Nephron (organoid): ENCODE data around the gene SLC1A2.

Experiments used
- H3K27ac Mint-ChIP-seq, 3 experiments: 2 replicates each; pipeline ENCODE4 v1.8.0; 2020; ENCODE audit warnings: mixed read lengths in 3 of 3, mild to moderate bottlenecking in 2 of 3, moderate library complexity in 1 of 3
- H3K27me3 Mint-ChIP-seq: 2 replicates; pipeline ENCODE4 v1.8.0; 2021; ENCODE audit warnings: low read depth, mild to moderate bottlenecking, moderate library complexity, mixed read lengths
- H3K36me3 Mint-ChIP-seq: 2 replicates; pipeline ENCODE4 v1.8.0; 2020; ENCODE audit warnings: low read depth, mixed read lengths
- H3K4me1 Mint-ChIP-seq: 2 replicates; pipeline ENCODE4 v1.8.0; 2020; ENCODE audit warnings: mixed read lengths
- H3K4me3 Mint-ChIP-seq, 3 experiments: 2 replicates each; pipeline ENCODE4 v1.8.0; 2020; ENCODE audit warnings: mild to moderate bottlenecking in 3 of 3, mixed read lengths in 3 of 3, moderate library complexity in 2 of 3
- H3K9me3 Mint-ChIP-seq: 2 replicates; pipeline ENCODE4 v1.8.0; 2020; ENCODE audit warnings: mixed read lengths
- TF ChIP-seq, protein P1 (sequence below), 3 experiments: fragments of 200-600 bp; sonication (generic); IDR thresholded peaks; one replicate each; pipeline ENCODE4 v1.5.0; 2021; ENCODE audit warnings: antibody characterized with exemption in 3 of 3; ENCODE audit not compliant: unreplicated experiment in 3 of 3

SLC1A2 gene

DNA sequence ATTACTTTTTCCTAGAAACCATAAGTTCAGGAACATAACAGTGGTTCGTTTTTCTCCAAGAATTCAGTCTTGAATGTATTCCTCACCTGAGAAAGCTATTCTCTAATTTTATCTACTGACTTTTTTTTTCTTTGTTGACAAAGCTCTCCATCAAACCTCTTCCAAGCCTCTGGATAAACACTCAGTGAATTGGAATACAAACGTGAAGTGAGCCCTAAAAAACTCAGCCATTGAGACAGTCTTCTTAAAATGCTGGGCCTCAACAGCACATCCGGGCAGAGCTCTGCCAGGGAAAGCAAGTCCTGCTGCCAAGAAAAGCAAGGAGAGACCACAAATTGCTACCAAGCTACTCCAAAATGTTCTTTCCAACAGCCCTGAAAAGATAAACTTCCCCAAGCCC, 7.7 kb upstream of the SLC1A2 start:
- H3K27me3 Mint-ChIP-seq, result peaks cover 47% of the 10 kb centered on the region

DNA sequence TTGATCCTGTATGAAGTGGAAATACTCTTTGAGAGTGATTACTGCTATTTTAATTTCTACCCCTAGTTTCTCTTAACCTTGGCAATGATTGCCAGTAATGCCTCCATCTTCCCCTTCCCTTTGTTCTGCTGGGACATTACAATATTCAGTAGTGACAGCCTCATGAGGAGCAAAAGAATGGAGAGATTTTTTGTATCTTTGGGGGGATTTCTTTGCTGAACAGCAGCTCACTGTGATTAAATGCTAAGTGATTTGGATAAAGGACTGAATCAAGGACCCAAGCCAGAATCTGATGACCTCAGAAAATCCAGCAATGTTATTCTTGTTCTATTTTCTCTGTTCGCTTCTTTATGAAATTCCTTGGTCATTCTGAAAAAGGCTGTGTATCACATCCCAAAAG, 7.0 kb upstream of the SLC1A2 start:
- Mint-ChIP-seq H3K4me1 (peaks cover 50% of the 10 kb centered on the region), H3K27ac (no peak overlapping the region), H3K27me3 (peaks cover 54% of the 10 kb centered on the region), H3K4me3 (no peak overlapping the region), H3K36me3 (peaks cover 2% of the 10 kb centered on the region), H3K9me3 (no peaks in the 10 kb centered on the region)
- TF ChIP-seq, protein P1, sequence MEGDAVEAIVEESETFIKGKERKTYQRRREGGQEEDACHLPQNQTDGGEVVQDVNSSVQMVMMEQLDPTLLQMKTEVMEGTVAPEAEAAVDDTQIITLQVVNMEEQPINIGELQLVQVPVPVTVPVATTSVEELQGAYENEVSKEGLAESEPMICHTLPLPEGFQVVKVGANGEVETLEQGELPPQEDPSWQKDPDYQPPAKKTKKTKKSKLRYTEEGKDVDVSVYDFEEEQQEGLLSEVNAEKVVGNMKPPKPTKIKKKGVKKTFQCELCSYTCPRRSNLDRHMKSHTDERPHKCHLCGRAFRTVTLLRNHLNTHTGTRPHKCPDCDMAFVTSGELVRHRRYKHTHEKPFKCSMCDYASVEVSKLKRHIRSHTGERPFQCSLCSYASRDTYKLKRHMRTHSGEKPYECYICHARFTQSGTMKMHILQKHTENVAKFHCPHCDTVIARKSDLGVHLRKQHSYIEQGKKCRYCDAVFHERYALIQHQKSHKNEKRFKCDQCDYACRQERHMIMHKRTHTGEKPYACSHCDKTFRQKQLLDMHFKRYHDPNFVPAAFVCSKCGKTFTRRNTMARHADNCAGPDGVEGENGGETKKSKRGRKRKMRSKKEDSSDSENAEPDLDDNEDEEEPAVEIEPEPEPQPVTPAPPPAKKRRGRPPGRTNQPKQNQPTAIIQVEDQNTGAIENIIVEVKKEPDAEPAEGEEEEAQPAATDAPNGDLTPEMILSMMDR (IDR thresholded peaks at IDR 0.05; ENCODE audit: unreplicated experiment in 3 of 3), result no peak

More for the DNA sequence above, 7.7 kb upstream of the SLC1A2 start:
- Mint-ChIP-seq H3K27ac (peak overlapping the region in 2 of 3 experiments; percentile 55 to 60), H3K9me3 (no peaks in the 10 kb centered on the region), H3K4me3 (no peak overlapping the region), H3K36me3 (peaks cover 8% of the 10 kb centered on the region), H3K4me1 (peaks cover 49% of the 10 kb centered on the region)
- TF ChIP-seq, protein P1 (IDR thresholded peaks at IDR 0.05; ENCODE audit: unreplicated experiment in 3 of 3), result no peak

DNA sequence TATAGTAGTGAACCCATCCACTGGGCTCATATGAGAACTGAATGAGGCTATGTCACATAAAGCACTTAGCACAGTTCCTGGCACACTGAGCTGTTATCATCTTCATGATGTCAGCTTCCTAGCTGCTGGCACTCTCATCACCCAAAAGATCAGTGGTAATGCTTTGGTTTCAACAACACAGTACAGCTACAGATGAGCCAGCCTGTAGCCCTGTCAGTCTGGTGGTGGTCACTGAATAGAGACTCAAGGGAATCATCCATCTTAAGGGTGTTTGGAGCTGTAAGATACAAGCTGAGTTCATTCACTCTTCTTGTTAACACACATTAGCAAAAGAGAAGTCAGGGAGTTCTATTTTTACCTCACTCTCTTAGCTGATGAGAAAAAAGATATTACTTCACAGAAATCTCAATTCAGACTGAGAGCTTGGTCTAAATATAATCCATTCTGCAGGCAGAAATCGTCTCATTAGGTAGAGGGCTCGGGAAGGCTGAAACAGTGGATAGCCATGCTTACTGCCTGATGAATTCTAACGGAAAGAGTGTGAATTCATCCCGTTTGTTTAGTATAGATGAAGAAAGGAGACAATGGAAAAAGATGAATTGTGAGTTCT, 6.3 kb upstream of the SLC1A2 start:
- Mint-ChIP-seq H3K4me1 (peaks cover 55% of the 10 kb centered on the region), H3K36me3 (no peaks in the 10 kb centered on the region), H3K4me3 (no peak overlapping the region), H3K27me3 (peaks cover 60% of the 10 kb centered on the region), H3K9me3 (no peaks in the 10 kb centered on the region), H3K27ac (no peak overlapping the region)
- TF ChIP-seq, protein P1 (IDR thresholded peaks at IDR 0.05; ENCODE audit: unreplicated experiment in 3 of 3), result no peak

DNA sequence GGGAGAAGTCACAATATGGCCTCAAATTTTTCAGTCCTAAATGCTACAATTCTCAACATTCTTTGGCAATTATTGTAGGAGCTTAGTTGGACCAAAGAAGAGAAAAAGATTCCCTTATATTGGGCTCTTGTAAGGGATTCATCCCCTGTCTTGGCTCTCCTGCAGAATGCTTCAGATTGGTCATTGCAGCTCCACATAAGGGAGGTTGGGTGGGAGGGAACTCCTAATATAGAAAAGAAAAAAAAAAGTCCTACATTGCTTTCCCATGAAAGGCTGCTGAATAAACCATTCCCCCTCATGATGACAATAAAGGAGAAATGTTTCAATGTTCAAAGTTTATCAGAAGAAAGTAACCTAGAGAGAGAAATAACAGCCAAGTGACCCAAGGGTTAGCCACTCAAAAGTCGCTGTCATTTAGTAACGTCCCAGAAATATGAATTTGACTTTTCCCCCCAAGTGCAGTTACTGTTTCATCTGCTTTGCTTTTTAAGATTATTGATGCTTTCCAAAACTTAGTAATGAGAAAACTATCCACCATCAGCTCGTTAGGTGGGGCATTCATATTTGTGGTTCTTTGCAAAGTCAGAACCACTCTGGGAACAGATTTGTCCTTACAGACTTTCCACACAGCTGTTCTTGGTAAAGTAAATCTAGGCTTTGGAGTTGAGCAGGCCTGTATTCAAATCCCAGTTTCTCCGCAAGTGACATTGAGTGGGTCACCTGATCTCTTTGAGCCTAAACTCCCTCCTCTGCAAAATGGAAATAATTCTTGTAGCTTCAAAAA, 5.0 kb upstream of the SLC1A2 start:
- TF ChIP-seq, protein P1 (IDR thresholded peaks at IDR 0.05; ENCODE audit: unreplicated experiment in 3 of 3), result no peak
- Mint-ChIP-seq H3K9me3 (no peaks in the 10 kb centered on the region), H3K27ac (no peak overlapping the region), H3K27me3 (peaks cover 69% of the 10 kb centered on the region), H3K4me3 (no peak overlapping the region), H3K36me3 (no peaks in the 10 kb centered on the region), H3K4me1 (peaks cover 60% of the 10 kb centered on the region)

DNA sequence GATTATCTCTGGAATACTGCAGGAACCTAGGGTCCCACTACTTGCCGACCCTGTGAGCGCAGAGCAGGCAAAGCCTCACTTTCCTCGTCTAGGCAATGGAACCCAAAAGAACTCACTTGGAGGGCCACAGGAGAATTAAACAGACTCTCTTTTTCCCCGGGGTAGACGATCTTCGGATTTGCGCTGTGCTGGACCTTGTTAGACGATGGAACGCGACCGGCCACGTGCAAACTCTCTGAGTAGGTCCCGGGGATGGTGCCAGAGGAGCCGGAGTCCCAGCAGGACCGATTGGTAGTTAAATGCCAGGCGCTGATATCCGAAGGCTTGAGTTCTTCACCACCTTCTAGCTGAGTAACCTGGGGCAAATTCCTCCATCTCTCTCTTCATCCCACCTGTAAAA, 1.0 kb upstream of the SLC1A2 start:
- TF ChIP-seq, protein P1 (IDR thresholded peaks at IDR 0.05; ENCODE audit: unreplicated experiment in 3 of 3), result no peak
- Mint-ChIP-seq H3K36me3 (no peaks in the 10 kb centered on the region), H3K27me3 (peaks cover 93% of the 10 kb centered on the region), H3K27ac (no peak overlapping the region), H3K4me1 (peaks cover 46% of the 10 kb centered on the region), H3K4me3 (peak overlapping the region; percentile 78 to 83 (median 81)), H3K9me3 (no peaks in the 10 kb centered on the region)
